HEK293 (cell line): ENCODE data around the gene CELSR1.

Source experiments
- AEBP2 ChIP-seq: fragments of 450-650 bp; formaldehyde crosslinking; IDR thresholded peaks from 2 replicates; pipeline ENCODE4 v1.5.1; 2016; ENCODE audit warnings: missing biosample characterization, missing genetic modification characterization, borderline replicate concordance
- ELK4 ChIP-seq: IDR thresholded peaks from 2 replicates; pipeline ENCODE4 v1.6.1; 2011; ENCODE audit warnings: mild to moderate bottlenecking, low read depth, low read length, borderline replicate concordance
- MEIS1 ChIP-seq: sonication (generic); formaldehyde crosslinking; IDR thresholded peaks from 2 replicates; pipeline ENCODE4 v1.8.1; 2022; ENCODE audit warnings: missing genetic modification reagents, mild to moderate bottlenecking, borderline replicate concordance
- PRDM1 ChIP-seq: fragments of 450-650 bp; formaldehyde crosslinking; IDR thresholded peaks from 2 replicates; pipeline ENCODE4; 2016; ENCODE audit warnings: missing biosample characterization, missing genetic modification characterization
- SALL2 ChIP-seq: fragments of 450-650 bp; formaldehyde crosslinking; IDR thresholded peaks from 2 replicates; pipeline ENCODE4 v1.5.0; 2017; ENCODE audit warnings: missing biosample characterization, mild to moderate bottlenecking, missing genetic modification characterization, borderline replicate concordance
- ZBTB10 ChIP-seq: fragments of 450-650 bp; formaldehyde crosslinking; IDR thresholded peaks from 2 replicates; pipeline ENCODE4 v1.5.1; 2016; ENCODE audit warnings: missing biosample characterization, missing genetic modification characterization
- ZBTB48 ChIP-seq: fragments of 450-650 bp; formaldehyde crosslinking; IDR thresholded peaks from 2 replicates; pipeline ENCODE4 v1.5.1; 2016; ENCODE audit warnings: missing biosample characterization, missing genetic modification characterization
- ZFP3 ChIP-seq: fragments of 450-650 bp; formaldehyde crosslinking; IDR thresholded peaks from 2 replicates; pipeline ENCODE4 v1.5.1; 2016; ENCODE audit warnings: low read depth, missing biosample characterization, missing genetic modification characterization
- ZNF132 ChIP-seq: fragments of 450-650 bp; formaldehyde crosslinking; IDR thresholded peaks from 2 replicates; pipeline ENCODE4 v1.5.1; 2017; ENCODE audit warnings: missing biosample characterization, missing genetic modification characterization, borderline replicate concordance
- ZNF148 ChIP-seq: fragments of 450-650 bp; formaldehyde crosslinking; IDR thresholded peaks from 2 replicates; pipeline ENCODE4 v1.5.0; 2017; ENCODE audit warnings: missing biosample characterization, missing genetic modification characterization, borderline replicate concordance
- ZNF155 ChIP-seq: fragments of 450-650 bp; formaldehyde crosslinking; IDR thresholded peaks from 2 replicates; pipeline ENCODE4 v1.5.1; 2016; ENCODE audit warnings: missing biosample characterization, missing genetic modification characterization
- ZNF221 ChIP-seq: fragments of 450-650 bp; formaldehyde crosslinking; IDR thresholded peaks from 2 replicates; pipeline ENCODE4 v1.5.1; 2017; ENCODE audit warnings: missing biosample characterization, missing genetic modification characterization, borderline replicate concordance
- ZNF24 ChIP-seq: fragments of 450-650 bp; formaldehyde crosslinking; IDR thresholded peaks from 2 replicates; pipeline ENCODE4 v1.5.1; 2016; ENCODE audit warnings: missing biosample characterization, missing genetic modification characterization
- ZNF26 ChIP-seq: fragments of 450-650 bp; formaldehyde crosslinking; IDR thresholded peaks from 2 replicates; pipeline ENCODE4 v1.5.1; 2016; ENCODE audit warnings: missing biosample characterization, missing genetic modification characterization
- ZNF341 ChIP-seq: fragments of 450-650 bp; formaldehyde crosslinking; IDR thresholded peaks from 2 replicates; pipeline ENCODE4; 2016; ENCODE audit warnings: low read depth, missing biosample characterization, missing genetic modification characterization
- ZNF423 ChIP-seq: fragments of 450-650 bp; formaldehyde crosslinking; IDR thresholded peaks from 2 replicates; pipeline ENCODE4 v1.5.1; 2016; ENCODE audit warnings: missing biosample characterization, missing genetic modification characterization
- ZNF513 ChIP-seq: fragments of 450-650 bp; IDR thresholded peaks from 2 replicates; pipeline ENCODE4 v1.5.1; 2018; ENCODE audit warnings: missing biosample characterization, missing genetic modification characterization
- ZNF560 ChIP-seq: fragments of 450-650 bp; formaldehyde crosslinking; IDR thresholded peaks from 2 replicates; pipeline ENCODE4 v1.5.1; 2017; ENCODE audit warnings: missing biosample characterization, missing genetic modification characterization, borderline replicate concordance
- ZNF645 ChIP-seq: fragments of 450-650 bp; formaldehyde crosslinking; IDR thresholded peaks from 2 replicates; pipeline ENCODE4; 2016; ENCODE audit warnings: missing biosample characterization, missing genetic modification characterization
- ZNF670 ChIP-seq: fragments of 450-650 bp; formaldehyde crosslinking; IDR thresholded peaks from 2 replicates; pipeline ENCODE4 v1.5.1; 2016; ENCODE audit warnings: missing biosample characterization, missing genetic modification characterization, low read depth
- ZNF677 ChIP-seq: fragments of 450-650 bp; IDR thresholded peaks from 2 replicates; pipeline ENCODE4 v1.5.0; 2018; ENCODE audit warnings: missing biosample characterization, mild to moderate bottlenecking, missing genetic modification characterization, moderate library complexity
- ZNF701 ChIP-seq: fragments of 450-650 bp; formaldehyde crosslinking; IDR thresholded peaks from 2 replicates; pipeline ENCODE4 v1.5.1; 2016; ENCODE audit warnings: missing biosample characterization, missing genetic modification characterization
- ZNF747 ChIP-seq: fragments of 450-650 bp; formaldehyde crosslinking; IDR thresholded peaks from 2 replicates; pipeline ENCODE4 v1.5.1; 2016; ENCODE audit warnings: missing biosample characterization, missing genetic modification characterization
- ZNF76 ChIP-seq: fragments of 450-650 bp; formaldehyde crosslinking; IDR thresholded peaks from 2 replicates; pipeline ENCODE4; 2016; ENCODE audit warnings: low read depth, missing biosample characterization, missing genetic modification characterization, borderline replicate concordance
- ZNF768 ChIP-seq: fragments of 450-650 bp; formaldehyde crosslinking; IDR thresholded peaks from 2 replicates; pipeline ENCODE4 v1.5.1; 2018; ENCODE audit warnings: missing biosample characterization, mild to moderate bottlenecking, missing genetic modification characterization
- ZNF830 ChIP-seq: fragments of 450-650 bp; IDR thresholded peaks from 2 replicates; pipeline ENCODE4 v1.5.0; 2018; ENCODE audit warnings: missing biosample characterization, missing genetic modification characterization, low read depth, mild to moderate bottlenecking, moderate library complexity
- ZNF837 ChIP-seq: fragments of 450-650 bp; formaldehyde crosslinking; IDR thresholded peaks from 2 replicates; pipeline ENCODE4 v1.5.1; 2016; ENCODE audit warnings: missing biosample characterization, missing genetic modification characterization

CELSR1 gene

GRCh38 chr22:46584081-46584921 is 46.9 kb upstream of the CELSR1 start (continued):
- TF ChIP-seq ZBTB48 (tag by site-specific recombination) (peak; percentile 91), ZNF513 (tag by site-specific recombination) (no peak), ZNF560 (tag by site-specific recombination) (no peak), ZNF837 (no peak), ZNF221 (no peak), ZNF24 (tag by site-specific recombination) (peak; percentile 52; the same call in 1 of the 2 replicates), ZNF423 (peak; percentile 92), ZNF341 (tag by site-specific recombination) (peak; percentile 68), ZFP3 (no peak), ZNF76 (tag by site-specific recombination) (no peak; the same call in 1 of the 2 replicates), ZNF645 (tag by site-specific recombination) (no peak), ELK4 (no peak), PRDM1 (tag by site-specific recombination) (no peak), ZNF148 (tag by site-specific recombination) (no peak), AEBP2 (tag by site-specific recombination) (no peak), ZNF26 (tag by site-specific recombination) (no peak), SALL2 (tag by site-specific recombination) (no peak), ZBTB10 (tag by site-specific recombination) (no peak), MEIS1 (CRISPR knock-in tag) (no peak), ZNF677 (no peak), ZNF747 (tag by site-specific recombination) (no peak), ZNF155 (tag by site-specific recombination) (no peak), ZNF830 (tag by site-specific recombination) (no peak), ZNF132 (no peak), ZNF768 (tag by site-specific recombination) (no peak), ZNF670 (tag by site-specific recombination) (no peak), ZNF701 (tag by site-specific recombination) (no peak)
